GM19438 (cell line): ENCODE data around the gene C3AR1.
"Not testable (repeated sequence)": the region's sequence is repeated elsewhere in the genome, so short reads cannot be mapped to it uniquely, and the experiment has no call there.

ENCODE experiments used
- ATAC-seq: cut with Tn5 transposase; IDR thresholded peaks from one replicate; pipeline ENCODE4 v1.9.1; 2021; ENCODE audit warnings: low read depth; ENCODE audit not compliant: unreplicated experiment

Gene C3AR1

DNA sequence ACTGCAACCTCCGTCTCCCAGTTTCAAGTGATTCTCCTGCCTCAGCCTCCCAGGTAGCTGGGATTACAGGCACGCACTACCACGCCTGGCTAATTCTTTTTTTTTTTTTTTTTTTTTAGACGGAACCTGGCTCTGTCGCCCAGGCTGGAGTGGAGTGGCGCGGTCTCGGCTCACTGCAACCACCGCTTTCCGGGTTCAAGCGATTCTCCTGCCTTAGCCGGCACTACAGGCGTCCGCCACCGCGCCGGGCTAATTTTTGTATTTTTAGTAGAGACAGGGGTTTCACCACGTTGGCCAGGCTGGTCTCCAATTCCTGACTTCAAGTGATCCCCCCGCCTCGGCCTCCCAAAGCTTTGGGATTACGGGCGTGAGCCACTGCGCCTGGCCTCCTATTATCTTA lies 35.1 kb downstream of the C3AR1 start:
- not testable (repeated sequence) for ATAC-seq

GRCh38 chr12:8030189-8030588 lies 36.0 kb downstream of the C3AR1 start:
- no peak for ATAC-seq

- no peak for ATAC-seq
Measured at GRCh38 chr12:8028267-8028666, 37.9 kb downstream of the C3AR1 start.

DNA sequence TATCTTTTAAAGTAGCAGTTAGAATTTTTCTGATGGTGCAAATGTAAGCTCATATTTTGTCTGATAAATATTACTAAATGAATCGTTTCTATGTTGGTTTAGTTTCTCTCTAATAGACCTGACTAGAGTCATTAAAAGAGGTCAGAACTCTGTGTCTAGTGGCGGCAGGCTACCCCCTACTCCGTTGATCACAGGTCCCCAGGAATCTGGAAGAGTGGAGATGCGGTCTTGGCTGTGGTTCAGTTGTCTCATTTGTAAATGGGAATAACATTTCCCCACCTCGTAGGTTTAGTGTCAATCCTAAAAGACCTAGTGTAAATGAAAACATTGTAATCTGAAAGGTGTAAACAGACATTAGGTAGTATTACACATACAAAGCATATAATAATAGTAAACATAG lies 38.3 kb downstream of the C3AR1 start:
- ATAC-seq: no peak

DNA sequence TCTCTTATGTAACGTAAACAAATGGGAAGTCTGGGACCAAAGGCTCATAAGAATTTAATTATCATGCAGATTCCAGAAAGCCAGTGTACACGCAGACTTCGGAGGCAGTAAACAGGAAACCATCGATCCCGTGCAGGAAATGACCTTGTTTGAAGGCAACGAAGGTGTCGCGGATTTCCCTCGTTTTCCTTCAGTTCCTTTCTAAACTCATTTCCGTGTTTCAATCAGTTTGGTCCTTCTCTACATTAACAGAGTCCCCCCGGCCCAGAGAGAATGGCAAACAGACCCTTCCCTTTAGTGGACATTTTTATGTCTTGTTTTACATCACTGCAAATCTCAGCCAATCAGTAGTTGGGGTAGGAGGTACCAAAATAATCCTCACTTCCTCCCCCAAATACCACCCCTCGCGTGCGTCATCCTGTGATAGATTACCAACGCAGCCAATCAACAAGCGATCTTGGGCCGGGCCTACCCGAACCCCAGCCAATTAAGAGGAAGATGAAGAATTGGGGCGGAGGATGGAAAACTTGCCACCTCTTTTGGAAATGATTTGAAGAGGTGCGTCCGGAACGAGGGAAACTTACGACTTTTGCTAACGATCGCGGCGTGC lies 39.8 kb downstream of the C3AR1 start:
- ATAC-seq: peak; percentile 98

- ATAC-seq: no peak
Measured at GRCh38 chr12:8018666-8019581, 47.2 kb downstream of the C3AR1 start.

GRCh38 chr12:8018213-8018612 lies 47.9 kb downstream of the C3AR1 start:
- ATAC-seq: not testable (repeated sequence)

DNA sequence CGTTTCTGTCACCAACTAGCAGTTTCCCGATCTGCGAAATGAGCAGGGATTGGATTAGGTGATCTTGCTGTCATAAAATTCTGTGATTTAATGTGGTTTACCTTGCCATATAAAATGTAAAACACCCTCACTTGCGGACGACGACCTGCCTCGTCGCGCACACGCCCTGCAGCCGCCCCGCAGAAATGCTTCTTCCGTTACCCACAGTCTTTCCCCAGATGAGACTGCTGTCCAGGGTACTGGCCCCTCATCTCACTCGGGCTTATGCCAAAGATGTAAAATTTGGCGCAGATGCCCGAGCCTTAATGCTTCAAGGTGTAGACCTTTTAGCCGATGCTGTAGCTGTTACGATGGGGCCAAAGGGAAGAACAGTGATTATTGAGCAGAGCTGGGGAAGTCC lies 51.3 kb downstream of the C3AR1 start:
- no peak for ATAC-seq

DNA sequence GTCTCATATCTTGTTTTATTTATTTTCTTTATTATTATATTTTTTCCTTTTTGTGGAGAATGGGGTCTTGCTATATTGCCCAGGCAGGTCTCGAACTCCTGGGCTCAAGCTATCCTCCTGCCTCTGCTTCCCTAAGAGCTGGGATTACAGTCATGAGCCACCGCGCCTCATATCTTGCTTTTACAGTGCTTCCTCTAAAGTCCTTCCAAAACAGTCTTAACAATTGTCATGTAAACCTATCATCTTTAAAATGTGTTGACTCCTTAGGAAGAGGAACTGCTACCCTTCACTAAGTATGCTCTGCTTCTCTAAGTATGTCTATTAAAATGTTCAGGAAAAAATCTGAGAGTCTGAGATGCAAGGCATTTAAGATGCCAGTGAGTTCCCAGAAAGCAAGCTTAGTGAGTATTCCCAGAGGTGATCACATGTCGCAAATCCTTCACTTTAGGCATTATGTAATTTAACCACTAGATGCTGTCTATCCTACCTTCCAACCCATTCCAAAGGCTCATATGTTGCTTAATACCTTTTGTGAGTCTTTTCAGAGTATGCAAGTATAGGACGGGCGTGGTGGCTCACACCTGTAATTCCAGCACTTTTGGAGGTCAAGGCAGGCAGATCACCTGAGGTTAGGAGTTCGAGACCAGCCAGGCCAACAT lies 53.4 kb downstream of the C3AR1 start:
- no peak for ATAC-seq

- no peak for ATAC-seq
Measured at GRCh38 chr12:8011331-8011730, 54.8 kb downstream of the C3AR1 start.
